SK-N-SH (cell line): Measurements from ENCODE around the gene GABRG3. TPM values are rescaled to one million over a fixed set of nuclear protein-coding genes. Genes with fewer than 3 reads are reported as not detected.

Experiments
- CTCF ChIA-PET: fragments of 300-600, 350-600 bp; formaldehyde crosslinking; extraction: SDS; loops from one replicate; lab custom pipeline; 2021; lab: Yijun Ruan, JAX
- POLR2A ChIA-PET: fragments of 350-600 bp; sonication (Branson Sonifier 250); formaldehyde crosslinking; extraction: SDS; loops from one replicate; lab custom pipeline; 2020; ENCODE audit warnings: antibody characterized with exemption, inconsistent platforms; lab: Yijun Ruan, JAX
- DNase-seq: peaks from one replicate; pipeline ENCODE4 v3.0.0; 2012
- H2AFZ ChIP-seq: fragments of 200-600 bp; sonication (generic); 2 replicates; pipeline ENCODE4 v1.8.1; 2016; ENCODE audit warnings: antibody characterized with exemption, mild to moderate bottlenecking, low read depth
- H3F3A ChIP-seq: fragments of 200-600 bp; sonication (generic); replicated peaks from 2 replicates; pipeline ENCODE3; 2016; ENCODE audit warnings: antibody characterized with exemption, mild to moderate bottlenecking; ENCODE audit not compliant: insufficient read depth
- H3K27ac ChIP-seq, 2 experiments: fragments of 200-500 bp in 1 of 2; fragments of 200-600 bp in 1 of 2; sonication (Bioruptor generic) in 1 of 2; sonication (generic), shearing (Covaris generic) in 1 of 2; 2 replicates each; pipeline versions ENCODE4 v1.5.1 to v1.6.1; 2014 to 2016; ENCODE audit warnings: low read depth in 2 of 2, inconsistent platforms in 1 of 2, low read length in 1 of 2, mild to moderate bottlenecking in 1 of 2, mixed read lengths in 1 of 2
- H3K27me3 ChIP-seq: fragments of 200-600 bp; sonication (generic), shearing (Covaris generic); 2 replicates; pipeline ENCODE4 v1.6.1; 2016; ENCODE audit warnings: mixed run types; ENCODE audit not compliant: insufficient read depth
- H3K36me3 ChIP-seq, 2 experiments: fragments of 200-500 bp in 1 of 2; fragments of 200-600 bp in 1 of 2; sonication (Bioruptor generic) in 1 of 2; sonication (generic) in 1 of 2; replicated peaks in 1 of 2; 2 replicates each; pipeline versions ENCODE3 to v1.5.1; 2014 to 2016; ENCODE audit warnings: low read length in 1 of 2, mild to moderate bottlenecking in 1 of 2; ENCODE audit not compliant: insufficient read depth in 2 of 2, control insufficient read depth in 1 of 2
- H3K4me1 ChIP-seq, 2 experiments: fragments of 200-500 bp in 1 of 2; fragments of 200-600 bp in 1 of 2; sonication (Bioruptor generic) in 1 of 2; sonication (generic), shearing (Covaris generic) in 1 of 2; 2 replicates each; pipeline versions ENCODE4 v1.5.1 to v1.6.1; 2014 to 2016; ENCODE audit warnings: low read depth in 1 of 2, low read length in 1 of 2, mixed run types in 1 of 2; ENCODE audit not compliant: insufficient read depth in 2 of 2, control insufficient read depth in 1 of 2
- H3K4me2 ChIP-seq: fragments of 200-600 bp; sonication (generic), shearing (Covaris generic); 2 replicates; pipeline ENCODE4 v1.6.1; 2017; ENCODE audit warnings: mixed run types
- H3K4me3 ChIP-seq, 2 experiments: fragments of 200-500 bp in 1 of 2; fragments of 200-600 bp in 1 of 2; sonication (Bioruptor generic) in 1 of 2; sonication (generic), shearing (Covaris generic) in 1 of 2; 2 replicates each; pipeline versions ENCODE4 v1.5.1 to v1.8.1; 2014 to 2016; ENCODE audit warnings: low read depth in 2 of 2, inconsistent platforms in 1 of 2, low read length in 1 of 2, mild to moderate bottlenecking in 1 of 2, mixed read lengths in 1 of 2, moderate library complexity in 1 of 2
- H3K79me2 ChIP-seq: fragments of 200-600 bp; sonication (generic); 2 replicates; pipeline ENCODE4 v1.8.1; 2017; ENCODE audit warnings: mild to moderate bottlenecking; ENCODE audit not compliant: insufficient read depth
- H3K9ac ChIP-seq: fragments of 200-600 bp; sonication (generic); 2 replicates; pipeline ENCODE4 v1.6.1; 2017; ENCODE audit warnings: mixed run types
- H3K9me2 ChIP-seq: fragments of 200-600 bp; sonication (generic); 2 replicates; pipeline ENCODE4 v1.6.1; 2017; ENCODE audit warnings: mixed run types
- H3K9me3 ChIP-seq: fragments of 200-600 bp; sonication (generic); 2 replicates; pipeline ENCODE4 v1.6.1; 2017; ENCODE audit warnings: mixed run types, mild to moderate bottlenecking, moderate library complexity
- H4K20me1 ChIP-seq: fragments of 200-600 bp; sonication (generic); 2 replicates; pipeline ENCODE4 v1.6.1; 2017; ENCODE audit warnings: mild to moderate bottlenecking, mixed run types; ENCODE audit not compliant: insufficient read depth
- CHD2 ChIP-seq: fragments of 150-350 bp; IDR thresholded peaks from 2 replicates; pipeline ENCODE4 v1.6.1; 2018; ENCODE audit warnings: low read length; ENCODE audit not compliant: partially characterized antibody
- ELF1 ChIP-seq: IDR thresholded peaks from 2 replicates; pipeline ENCODE4 v1.4.0; 2012
- EZH2phosphoT487 ChIP-seq: fragments of 200-600 bp; sonication (generic); IDR thresholded peaks from 2 replicates; pipeline ENCODE4 v1.6.1; 2017; ENCODE audit warnings: low read depth, mixed run types, mild to moderate bottlenecking, antibody characterized with exemption, moderate library complexity, borderline replicate concordance
- FOXJ3 ChIP-seq: sonication (generic); formaldehyde crosslinking; IDR thresholded peaks from 2 replicates; pipeline ENCODE4 v1.5.1; 2020; ENCODE audit warnings: mild to moderate bottlenecking, missing genetic modification reagents
- FOXM1 ChIP-seq: IDR thresholded peaks from 2 replicates; pipeline ENCODE4 v1.4.0; 2012; ENCODE audit warnings: low read depth, mild to moderate bottlenecking
- GABPA ChIP-seq: IDR thresholded peaks from 2 replicates; pipeline ENCODE4 v1.4.0; 2012; ENCODE audit warnings: low read depth, mild to moderate bottlenecking
- GATA2 ChIP-seq: sonication (generic); formaldehyde crosslinking; IDR thresholded peaks from 2 replicates; pipeline ENCODE4 v1.5.0; 2020; ENCODE audit warnings: mild to moderate bottlenecking, missing genetic modification reagents
- IRF3 ChIP-seq: fragments of 150-350 bp; IDR thresholded peaks from 2 replicates; pipeline ENCODE4 v1.6.1; 2016; ENCODE audit warnings: mild to moderate bottlenecking, low read depth, low read length
- MEF2A ChIP-seq: IDR thresholded peaks from 2 replicates; pipeline ENCODE4 v1.4.0; 2012; ENCODE audit warnings: low read depth, borderline replicate concordance
- MXI1 ChIP-seq: IDR thresholded peaks from 2 replicates; pipeline ENCODE4 v1.6.1; 2012; ENCODE audit warnings: mild to moderate bottlenecking, low read depth, low read length, improper control_type of control experiment
- PBX3 ChIP-seq: IDR thresholded peaks from 2 replicates; pipeline ENCODE4; 2012
- POLR2AphosphoS5 ChIP-seq: IDR thresholded peaks from 2 replicates; pipeline ENCODE4 v1.6.1; 2012; ENCODE audit warnings: low read depth, low read length
- RCOR1 ChIP-seq: fragments of 150-350 bp; IDR thresholded peaks from 2 replicates; pipeline ENCODE4 v1.6.1; 2017; ENCODE audit warnings: antibody characterized with exemption, low read length
- RFX5 ChIP-seq: IDR thresholded peaks from 2 replicates; pipeline ENCODE4 v1.6.1; 2012; ENCODE audit warnings: mild to moderate bottlenecking, improper control_type of control experiment, low read length
- RXRA ChIP-seq: IDR thresholded peaks from 2 replicates; pipeline ENCODE4 v1.4.0; 2012; ENCODE audit warnings: low read depth, mild to moderate bottlenecking, borderline replicate concordance
- TAF1 ChIP-seq: IDR thresholded peaks from 2 replicates; pipeline ENCODE4 v1.6.1; 2012; ENCODE audit warnings: low read depth, mild to moderate bottlenecking, low read length, moderate library complexity, borderline replicate concordance
- USF2 ChIP-seq: fragments of 150-350 bp; IDR thresholded peaks from 2 replicates; pipeline ENCODE4 v1.6.1; 2017; ENCODE audit warnings: antibody characterized with exemption, low read length, low read depth, borderline replicate concordance
- YY1 ChIP-seq: IDR thresholded peaks from 2 replicates; pipeline ENCODE4 v1.4.0; 2012; ENCODE audit warnings: low read depth, mild to moderate bottlenecking
- ZBTB33 ChIP-seq: IDR thresholded peaks from 2 replicates; pipeline ENCODE4 v1.4.0; 2012; ENCODE audit warnings: low read depth, borderline replicate concordance
- WGBS: methylation state at CpG from one replicate; pipeline ENCODE4 v1.1.6; 2017; ENCODE audit warnings: low lambda C conversion rate; 5-methylcytosine and 5-hydroxymethylcytosine counted together
- polyA plus RNA-seq, 3 experiments: library from polyadenylated mRNA; depleted of rRNA; stranded (reverse); fragments of >200 nt; gene quantifications; 2 replicates each; pipeline ENCODE4 v1.2.3, GENCODE V29; 2012

The GABRG3 gene
- polyA plus RNA-seq, 1 of the 3 experiments (the other 2 are of a cell fraction): not detected

GRCh38 chr15:27088584-27089232 lies 117.7 kb downstream of the GABRG3 start:
- 72% methylated on average over 19 of the region's 21 CpGs for WGBS

More at GRCh38 chr15:27088584-27089232, 117.7 kb downstream of the GABRG3 start:
- no peaks in the 10 kb centered on the region for H3F3A ChIP-seq
- H3K4me1 ChIP-seq: peaks cover 0 to 9% of the 10 kb centered on the region in 2 experiments; a peak in 1 of 4 replicates
- DNase-seq: no peak
- no peaks in the 10 kb centered on the region for H3K9me2 ChIP-seq
- no peaks in the 10 kb centered on the region for H3K79me2 ChIP-seq
- CTCF ChIA-PET: no interaction called here
- TF ChIP-seq YY1: no peak
- no peak for TF ChIP-seq RFX5
- TF ChIP-seq ELF1: no peak
- no peak for TF ChIP-seq FOXM1
- TF ChIP-seq CHD2: no peak
- no peak for TF ChIP-seq USF2
- no peak for TF ChIP-seq FOXJ3 (CRISPR knock-in tag)
- TF ChIP-seq POLR2AphosphoS5: no peak
- TF ChIP-seq GABPA: no peak
- no peak for TF ChIP-seq MEF2A
- no peak for TF ChIP-seq RXRA
- TF ChIP-seq ZBTB33: no peak
- TF ChIP-seq MXI1: no peak
- no peak for TF ChIP-seq GATA2 (CRISPR knock-in tag)
- TF ChIP-seq TAF1: no peak
- no peak for TF ChIP-seq PBX3
- TF ChIP-seq IRF3: no peak
- no peak for TF ChIP-seq RCOR1
- TF ChIP-seq EZH2phosphoT487: no peak
- H4K20me1 ChIP-seq: no peaks in the 10 kb centered on the region
- no peak overlapping the region for H3K9ac ChIP-seq
- no peak overlapping the region for H3K4me2 ChIP-seq
- H3K27ac ChIP-seq: no peak overlapping the region
- no peaks in the 10 kb centered on the region for H3K36me3 ChIP-seq
- POLR2A ChIA-PET: no interaction called here
- no peak overlapping the region for H2AFZ ChIP-seq
- H3K9me3 ChIP-seq: no peaks in the 10 kb centered on the region
- no peaks in the 10 kb centered on the region for H3K27me3 ChIP-seq
- no peak overlapping the region for H3K4me3 ChIP-seq
